H1 (cell line): Measurements from ENCODE around the gene NAA38. TPM values are rescaled to one million over a fixed set of nuclear protein-coding genes. Genes with fewer than 3 reads are reported as not detected.

ENCODE experiments used
- CTCF ChIA-PET: fragments of 300-600 bp; sonication (Branson Sonifier 250); formaldehyde crosslinking; loops from one replicate; lab custom pipeline; 2021; ENCODE audit not compliant: partially characterized antibody; lab: Charles Lee
- POLR2A ChIA-PET: fragments of 300-600 bp; sonication (Branson Sonifier 250); formaldehyde crosslinking; loops from one replicate; lab custom pipeline; 2021; ENCODE audit warnings: inconsistent platforms; ENCODE audit not compliant: partially characterized antibody; lab: Charles Lee
- DNase-seq, 2 experiments: peaks; one replicate each; pipeline versions ENCODE4 v3.0.0 to v3.0.0-alpha.2; 2010 to 2022; ENCODE audit warnings: low spot score in 2 of 2, low read depth in 1 of 2, mixed read lengths in 1 of 2
- FAIRE-seq: peaks from 2 replicates; lab custom pipeline; 2011; peaks lifted over from hg19 to GRCh38; lab: Jason Lieb, UNC
- H2AFZ ChIP-seq: 2 replicates; pipeline ENCODE4 v1.8.1; 2012; ENCODE audit warnings: low read length, inconsistent platforms
- H2AK5ac ChIP-seq: 2 replicates; pipeline ENCODE4 v1.6.1; 2013; ENCODE audit warnings: low read depth, low read length
- H2BK120ac ChIP-seq: replicated peaks from 2 replicates; pipeline ENCODE3; 2013; ENCODE audit warnings: low read depth, low read length, inconsistent platforms
- H2BK12ac ChIP-seq: 2 replicates; pipeline ENCODE4 v1.6.1; 2013; ENCODE audit warnings: low read depth, low read length
- H2BK15ac ChIP-seq: 2 replicates; pipeline ENCODE4 v1.6.1; 2013; ENCODE audit warnings: low read length
- H2BK20ac ChIP-seq: 2 replicates; pipeline ENCODE4 v1.6.1; 2013; ENCODE audit warnings: low read length
- H2BK5ac ChIP-seq: 2 replicates; pipeline ENCODE4 v1.6.1; 2013; ENCODE audit warnings: low read depth, low read length
- H3K14ac ChIP-seq: 2 replicates; pipeline ENCODE4 v1.6.1; 2013; ENCODE audit warnings: inconsistent platforms; ENCODE audit not compliant: insufficient read length
- H3K18ac ChIP-seq: 2 replicates; pipeline ENCODE4 v1.6.1; 2013; ENCODE audit warnings: low read length; ENCODE audit errors: extremely low read depth
- H3K23ac ChIP-seq: 2 replicates; pipeline ENCODE4 v1.6.1; 2013; ENCODE audit warnings: inconsistent platforms; ENCODE audit not compliant: insufficient read length
- H3K23me2 ChIP-seq: 2 replicates; pipeline ENCODE4 v1.6.1; 2013; ENCODE audit warnings: low read depth, low read length
- H3K27ac ChIP-seq: 2 replicates; pipeline ENCODE4 v1.6.1; 2011; ENCODE audit warnings: low read depth, low read length, inconsistent platforms
- H3K27me3 ChIP-seq, 4 experiments: replicated peaks in 1 of 4; 1 replicate in 1 of 4; 2 replicates in 3 of 4; pipeline versions ENCODE4 v1.6.1 to v1.8.1; 2011 to 2013; ENCODE audit warnings: low read length in 3 of 4, mild to moderate bottlenecking in 3 of 4, inconsistent platforms in 2 of 4, mixed read lengths in 2 of 4, moderate library complexity in 1 of 4; ENCODE audit not compliant: control insufficient read depth in 3 of 4, insufficient read depth in 3 of 4; ENCODE audit errors: extremely low read depth in 1 of 4
- H3K36me3 ChIP-seq, 4 experiments: 2 replicates each; pipeline versions ENCODE4 v1.6.1 to v1.8.1; 2011 to 2013; ENCODE audit warnings: mild to moderate bottlenecking in 4 of 4, low read length in 3 of 4, moderate library complexity in 2 of 4, control low read depth in 1 of 4, inconsistent platforms in 1 of 4; ENCODE audit not compliant: insufficient read depth in 4 of 4, control insufficient read depth in 2 of 4
- H3K4ac ChIP-seq: replicated peaks from 2 replicates; pipeline ENCODE3; 2013; ENCODE audit warnings: low read length, low read depth, mixed read lengths, inconsistent platforms; ENCODE audit not compliant: insufficient read length
- H3K4me1 ChIP-seq, 4 experiments: replicated peaks in 1 of 4; 1 replicate in 1 of 4; 2 replicates in 3 of 4; pipeline versions ENCODE4 v1.6.1 to v1.8.1; 2011 to 2013; ENCODE audit warnings: low read length in 3 of 4, inconsistent platforms in 2 of 4, mixed read lengths in 1 of 4; ENCODE audit not compliant: insufficient read depth in 4 of 4, control insufficient read depth in 3 of 4
- H3K4me2 ChIP-seq, 2 experiments: 2 replicates each; pipeline versions ENCODE4 v1.6.1 to v1.8.1; 2011 to 2013; ENCODE audit warnings: low read depth in 2 of 2, low read length in 2 of 2, control low read depth in 1 of 2, inconsistent platforms in 1 of 2, mild to moderate bottlenecking in 1 of 2; ENCODE audit not compliant: insufficient read depth in 1 of 2
- H3K4me3 ChIP-seq, 4 experiments: fragments of 200-600, 300-600 bp in 1 of 4; sonication (generic), shearing (Covaris generic), sonication (Bioruptor Twin) in 1 of 4; 2 replicates each; pipeline versions ENCODE4 v1.5.1 to v1.8.1; 2011 to 2016; ENCODE audit warnings: low read length in 4 of 4, low read depth in 3 of 4, control low read depth in 2 of 4, inconsistent platforms in 2 of 4, mild to moderate bottlenecking in 2 of 4, mixed read lengths in 1 of 4, moderate library complexity in 1 of 4; ENCODE audit not compliant: insufficient read depth in 2 of 4; ENCODE audit errors: extremely low read depth in 1 of 4
- H3K56ac ChIP-seq: replicated peaks from 2 replicates; pipeline ENCODE3; 2013; ENCODE audit warnings: low read depth, mild to moderate bottlenecking, mixed read lengths, low read length, inconsistent platforms; ENCODE audit not compliant: insufficient read length
- H3K79me1 ChIP-seq: 2 replicates; pipeline ENCODE4 v1.6.1; 2013; ENCODE audit warnings: low read depth, low read length, control low read depth
- H3K79me2 ChIP-seq, 2 experiments: 2 replicates each; pipeline versions ENCODE4 v1.6.1 to v1.8.1; 2012 to 2013; ENCODE audit warnings: low read length in 2 of 2, mild to moderate bottlenecking in 2 of 2, inconsistent platforms in 1 of 2; ENCODE audit not compliant: insufficient read depth in 2 of 2, control insufficient read depth in 1 of 2
- H3K9ac ChIP-seq, 4 experiments: replicated peaks in 1 of 4; 1 replicate in 1 of 4; 2 replicates in 3 of 4; pipeline versions ENCODE4 v1.6.1 to v1.8.1; 2011 to 2013; ENCODE audit warnings: low read depth in 3 of 4, low read length in 3 of 4, control low read depth in 2 of 4, mild to moderate bottlenecking in 2 of 4, moderate library complexity in 2 of 4, inconsistent platforms in 1 of 4; ENCODE audit errors: extremely low read depth in 1 of 4
- H3K9me3 ChIP-seq, 2 experiments: 2 replicates each; pipeline versions ENCODE4 v1.6.1 to v1.8.1; 2012 to 2013; ENCODE audit warnings: mild to moderate bottlenecking in 2 of 2, moderate library complexity in 2 of 2, control low read depth in 1 of 2, inconsistent platforms in 1 of 2, low read depth in 1 of 2, low read length in 1 of 2, mixed read lengths in 1 of 2; ENCODE audit not compliant: insufficient read depth in 2 of 2
- H4K20me1 ChIP-seq, 2 experiments: replicated peaks in 1 of 2; 2 replicates each; pipeline versions ENCODE3 to v1.8.1; 2011 to 2013; ENCODE audit warnings: inconsistent platforms in 2 of 2, low read length in 2 of 2, mild to moderate bottlenecking in 1 of 2; ENCODE audit not compliant: insufficient read depth in 2 of 2, control insufficient read depth in 1 of 2
- H4K5ac ChIP-seq: 2 replicates; pipeline ENCODE4 v1.6.1; 2013; ENCODE audit warnings: low read length, low read depth, mixed read lengths, inconsistent platforms; ENCODE audit not compliant: insufficient read length
- H4K8ac ChIP-seq: 2 replicates; pipeline ENCODE4 v1.8.0; 2013; ENCODE audit warnings: mild to moderate bottlenecking, moderate library complexity, low read length, inconsistent platforms; ENCODE audit not compliant: insufficient read depth; ENCODE audit errors: extremely low read depth
- H4K91ac ChIP-seq: replicated peaks from 2 replicates; pipeline ENCODE3; 2013; ENCODE audit warnings: low read length, mixed read lengths, inconsistent platforms; ENCODE audit not compliant: insufficient read length
- ASH2L ChIP-seq: fragments of 200-600, 300-600 bp; sonication (generic); IDR thresholded peaks from one replicate; pipeline ENCODE4 v1.7.1; 2017; ENCODE audit warnings: low read length
- CTBP2 ChIP-seq: IDR thresholded peaks from 2 replicates; pipeline ENCODE4 v1.7.0; 2011; ENCODE audit warnings: borderline replicate concordance, mild to moderate bottlenecking, moderate library complexity, mixed read lengths, low read length; ENCODE audit not compliant: insufficient read depth, insufficient read length
- RXRA ChIP-seq: IDR thresholded peaks from 2 replicates; pipeline ENCODE4 v1.6.1; 2011; ENCODE audit warnings: low read depth, mild to moderate bottlenecking, low read length, moderate library complexity; ENCODE audit not compliant: insufficient read depth
- WGBS, 2 experiments: shearing (Covaris generic) in 1 of 2; methylation state at CpG; one replicate each; pipeline versions ENCODE4 v1.1.6 to v1.1.7; 2013 to 2015; ENCODE audit warnings: low lambda C conversion rate in 2 of 2, mixed read lengths in 2 of 2, inconsistent platforms in 1 of 2, low coverage in 1 of 2, missing lambda C conversion rate in 1 of 2; ENCODE audit not compliant: insufficient replicate concordance in 2 of 2, insufficient coverage in 1 of 2, insufficient read length in 1 of 2; ENCODE audit errors: extremely low coverage in 1 of 2, missing lambda C conversion rate in 1 of 2; 5-methylcytosine and 5-hydroxymethylcytosine counted together
- polyA plus RNA-seq, 7 experiments: library from polyadenylated mRNA; depleted of rRNA in 3 of 7; stranded (reverse) in 5 of 7; unstranded in 2 of 7; fragments of >200 nt in 5 of 7; fragments of 200-250 nt in 2 of 7; gene quantifications; 1 replicate in 5 of 7; 2 replicates in 1 of 7; 4 replicates in 1 of 7; pipeline versions ENCODE4 v1.2.1 to v1.2.3, GENCODE V29; 2011 to 2013; ENCODE audit warnings: missing spikeins in 2 of 7, mixed read lengths in 2 of 7
- total RNA-seq: library from RNA; stranded (reverse); fragmentation: NEBNext Ultra II Directional; extraction: Animal tissue kit (Norgen Biotek cat#: 25700); gene quantifications from 2 replicates; pipeline ENCODE4 v1.2.1, GENCODE V29; 2021
- TF ChIP-seq, protein P1 (sequence below): IDR thresholded peaks from 2 replicates; pipeline ENCODE4 v1.6.1; 2012; ENCODE audit warnings: low read length, inconsistent platforms

Gene NAA38
- total and polyA plus RNA-seq, 2 of the 8 experiments (the other 6 are each of a cell fraction or from before 2014, with no cell fraction given): 30.2 to 109 TPM

- no peaks in the 10 kb centered on the region for H3K36me3 ChIP-seq
- POLR2A ChIA-PET: no interaction called here
- DNase-seq: no peak
- TF ChIP-seq ASH2L (no peak), RXRA (no peak), CTBP2 (no peak)
- TF ChIP-seq, protein P1, sequence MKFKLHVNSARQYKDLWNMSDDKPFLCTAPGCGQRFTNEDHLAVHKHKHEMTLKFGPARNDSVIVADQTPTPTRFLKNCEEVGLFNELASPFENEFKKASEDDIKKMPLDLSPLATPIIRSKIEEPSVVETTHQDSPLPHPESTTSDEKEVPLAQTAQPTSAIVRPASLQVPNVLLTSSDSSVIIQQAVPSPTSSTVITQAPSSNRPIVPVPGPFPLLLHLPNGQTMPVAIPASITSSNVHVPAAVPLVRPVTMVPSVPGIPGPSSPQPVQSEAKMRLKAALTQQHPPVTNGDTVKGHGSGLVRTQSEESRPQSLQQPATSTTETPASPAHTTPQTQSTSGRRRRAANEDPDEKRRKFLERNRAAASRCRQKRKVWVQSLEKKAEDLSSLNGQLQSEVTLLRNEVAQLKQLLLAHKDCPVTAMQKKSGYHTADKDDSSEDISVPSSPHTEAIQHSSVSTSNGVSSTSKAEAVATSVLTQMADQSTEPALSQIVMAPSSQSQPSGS: no peak
Observed at GRCh38 chr17:7818026-7818425, 39.3 kb downstream of the NAA38 start.

More at GRCh38 chr17:7818026-7818425, 39.3 kb downstream of the NAA38 start:
- no peak overlapping the region for H3K56ac ChIP-seq
- no peak overlapping the region for H3K9ac ChIP-seq
- H2BK12ac ChIP-seq: no peak overlapping the region
- H3K4me3 ChIP-seq: no peak overlapping the region
- no peak overlapping the region for H2BK15ac ChIP-seq
- no peak overlapping the region for H3K18ac ChIP-seq
- H3K79me2 ChIP-seq: no peaks in the 10 kb centered on the region
- WGBS, 2 experiments: 87% methylated on average over 10 of the region's 10 CpGs; no CpG with 5 or more reads in 1 of the 2 experiments
- no peaks in the 10 kb centered on the region; a peak in 1 of 7 replicates for H3K4me1 ChIP-seq
- H2BK120ac ChIP-seq: no peak overlapping the region
- no peak overlapping the region for H2BK5ac ChIP-seq
- no peaks in the 10 kb centered on the region for H3K23me2 ChIP-seq
- H3K27ac ChIP-seq: no peak overlapping the region
- H3K9me3 ChIP-seq: no peaks in the 10 kb centered on the region
- H3K14ac ChIP-seq: no peak overlapping the region
- H3K79me1 ChIP-seq: no peaks in the 10 kb centered on the region
- H3K23ac ChIP-seq: no peak overlapping the region
- no peaks in the 10 kb centered on the region; a peak in 2 of 7 replicates for H3K27me3 ChIP-seq
- H2AK5ac ChIP-seq: no peak overlapping the region
- no peak for FAIRE-seq
- no peak overlapping the region for H2BK20ac ChIP-seq
- H4K8ac ChIP-seq: no peak overlapping the region
- H4K5ac ChIP-seq: no peak overlapping the region
- H2AFZ ChIP-seq: no peak overlapping the region
- no peak overlapping the region for H3K4ac ChIP-seq
- no peaks in the 10 kb centered on the region for H4K20me1 ChIP-seq
- no peak overlapping the region for H4K91ac ChIP-seq
- H3K4me2 ChIP-seq: no peak overlapping the region
- CTCF ChIA-PET: interaction anchor here (0.9 to 8.9 kb wide), 7 partner anchors 13 to 223 kb away, joined by 3 to 71 read pairs (median 4); no protein-coding TSS in a partner anchor
